Astrocyte (in vitro differentiated cells and primary cell): ENCODE measurements around the gene PADI6. TPM values are rescaled to one million over a fixed set of nuclear protein-coding genes. Genes with fewer than 3 reads are reported as not detected.

Source experiments
- DNase-seq: peaks from one replicate; pipeline ENCODE4 v3.0.0-alpha.2; 2010; ENCODE audit warnings: low read depth
- FAIRE-seq: peaks from 2 replicates; lab custom pipeline; 2011; peaks lifted over from hg19 to GRCh38; lab: Jason Lieb, UNC
- H2AFZ ChIP-seq: 2 replicates; pipeline ENCODE4 v1.6.0; 2012; ENCODE audit warnings: low read depth, low read length, inconsistent platforms
- H3K27ac ChIP-seq: 2 replicates; pipeline ENCODE4 v1.5.1; 2011; ENCODE audit warnings: low read depth, low read length, inconsistent platforms
- H3K27me3 ChIP-seq: 2 replicates; pipeline ENCODE4 v1.6.0; 2011; ENCODE audit warnings: low read length, inconsistent platforms; ENCODE audit not compliant: insufficient read depth
- H3K36me3 ChIP-seq: 2 replicates; pipeline ENCODE4 v1.5.1; 2011; ENCODE audit warnings: low read length, inconsistent platforms; ENCODE audit not compliant: insufficient read depth
- H3K4me1 ChIP-seq: 2 replicates; pipeline ENCODE4 v1.5.1; 2011; ENCODE audit warnings: low read length, inconsistent platforms; ENCODE audit not compliant: insufficient read depth
- H3K4me2 ChIP-seq: 2 replicates; pipeline ENCODE4 v1.6.0; 2012; ENCODE audit warnings: low read length, inconsistent platforms
- H3K4me3 ChIP-seq: 2 replicates; pipeline ENCODE4 v1.5.1; 2011; ENCODE audit warnings: low read depth, mild to moderate bottlenecking, low read length, inconsistent platforms; ENCODE audit not compliant: insufficient read depth
- H3K79me2 ChIP-seq: 2 replicates; pipeline ENCODE4 v1.6.0; 2012; ENCODE audit warnings: mild to moderate bottlenecking, low read length, inconsistent platforms; ENCODE audit not compliant: insufficient read depth
- H3K9ac ChIP-seq: 2 replicates; pipeline ENCODE4 v1.6.0; 2012; ENCODE audit warnings: mild to moderate bottlenecking, low read length, inconsistent platforms
- H3K9me3 ChIP-seq: 2 replicates; pipeline ENCODE4 v1.5.1; 2012; ENCODE audit warnings: low read depth, mild to moderate bottlenecking, low read length, inconsistent platforms; ENCODE audit not compliant: insufficient read depth
- H4K20me1 ChIP-seq: 2 replicates; pipeline ENCODE4 v1.6.0; 2012; ENCODE audit warnings: low read length, inconsistent platforms; ENCODE audit not compliant: insufficient read depth
- H3K27ac Mint-ChIP-seq: one replicate; pipeline ENCODE4 v1.8.0; 2021; ENCODE audit warnings: mild to moderate bottlenecking, mixed read lengths; ENCODE audit not compliant: unreplicated experiment
- H3K27me3 Mint-ChIP-seq: one replicate; pipeline ENCODE4 v1.8.0; 2021; ENCODE audit warnings: low read depth, mixed read lengths; ENCODE audit not compliant: unreplicated experiment
- H3K36me3 Mint-ChIP-seq: one replicate; pipeline ENCODE4 v1.8.0; 2021; ENCODE audit warnings: low read depth, mixed read lengths; ENCODE audit not compliant: unreplicated experiment
- H3K4me1 Mint-ChIP-seq: one replicate; pipeline ENCODE4 v1.8.0; 2021; ENCODE audit warnings: low read depth, mixed read lengths; ENCODE audit not compliant: unreplicated experiment
- H3K4me3 Mint-ChIP-seq: one replicate; pipeline ENCODE4 v1.8.0; 2021; ENCODE audit warnings: mild to moderate bottlenecking, moderate library complexity, mixed read lengths; ENCODE audit not compliant: unreplicated experiment
- H3K9me3 Mint-ChIP-seq: one replicate; pipeline ENCODE4 v1.8.0; 2021; ENCODE audit warnings: mild to moderate bottlenecking, mixed read lengths; ENCODE audit not compliant: unreplicated experiment
- CTCF ChIP-seq: IDR thresholded peaks from 2 replicates; pipeline ENCODE4 v1.5.1; 2011; ENCODE audit warnings: low read depth, mild to moderate bottlenecking, inconsistent platforms, low read length, moderate library complexity; ENCODE audit not compliant: insufficient read depth
- EZH2 ChIP-seq: IDR thresholded peaks from 2 replicates; pipeline ENCODE4 v1.6.1; 2012; ENCODE audit warnings: mild to moderate bottlenecking, low read length, inconsistent platforms; ENCODE audit not compliant: insufficient read depth
- total RNA-seq: library from RNA; stranded (reverse); gene quantifications from 2 replicates; pipeline ENCODE4 v1.2.1, GENCODE V29; 2021

Gene PADI6
- total RNA-seq, 1 donor from 2014 or later: not detected

GRCh38 chr1:17420391-17420918 lies 48.5 kb downstream of the PADI6 start:
- no peaks in the 10 kb centered on the region for H3K9me3 Mint-ChIP-seq
- Histone ChIP-seq H3K9ac (no peak overlapping the region), H3K36me3 (peaks cover 67% of the 10 kb centered on the region), H3K9me3 (no peaks in the 10 kb centered on the region), H3K4me3 (no peak overlapping the region), H4K20me1 (peaks cover 78% of the 10 kb centered on the region), H3K4me2 (no peak overlapping the region), H3K27me3 (no peaks in the 10 kb centered on the region), H2AFZ (no peak overlapping the region), H3K27ac (no peak overlapping the region), H3K79me2 (peaks cover 59% of the 10 kb centered on the region), H3K4me1 (no peaks in the 10 kb centered on the region)
- no peak overlapping the region for H3K27ac Mint-ChIP-seq
- FAIRE-seq: no peak
- no peaks in the 10 kb centered on the region for H3K4me1 Mint-ChIP-seq
- H3K4me3 Mint-ChIP-seq: no peak overlapping the region
- TF ChIP-seq CTCF (no peak), EZH2 (no peak)
- H3K36me3 Mint-ChIP-seq: peaks cover 20% of the 10 kb centered on the region
- no peaks in the 10 kb centered on the region for H3K27me3 Mint-ChIP-seq
- DNase-seq: no peak

- H3K9ac ChIP-seq: no peak overlapping the region
- no peaks in the 10 kb centered on the region for H3K27me3 ChIP-seq
- no peak overlapping the region for H3K27ac ChIP-seq
- H3K9me3 Mint-ChIP-seq: no peaks in the 10 kb centered on the region
- H2AFZ ChIP-seq: no peak overlapping the region
- peaks cover 68% of the 10 kb centered on the region for H3K79me2 ChIP-seq
- H3K27ac Mint-ChIP-seq: no peak overlapping the region
- H3K4me1 Mint-ChIP-seq: no peaks in the 10 kb centered on the region
- H3K27me3 Mint-ChIP-seq: no peaks in the 10 kb centered on the region
- no peak overlapping the region for H3K4me3 ChIP-seq
- H3K4me3 Mint-ChIP-seq: no peak overlapping the region
- peaks cover 19% of the 10 kb centered on the region for H3K36me3 Mint-ChIP-seq
- H3K4me1 ChIP-seq: no peaks in the 10 kb centered on the region
- peaks cover 84% of the 10 kb centered on the region for H4K20me1 ChIP-seq
- H3K36me3 ChIP-seq: peaks cover 57% of the 10 kb centered on the region
- H3K4me2 ChIP-seq: no peak overlapping the region
- DNase-seq (no peak), FAIRE-seq (no peak)
- TF ChIP-seq EZH2: no peak
- TF ChIP-seq CTCF: no peak
- H3K9me3 ChIP-seq: no peaks in the 10 kb centered on the region
Observed at GRCh38 chr1:17422461-17422860, 50.5 kb downstream of the PADI6 start.

GRCh38 chr1:17423781-17424245 lies 51.8 kb downstream of the PADI6 start:
- Histone ChIP-seq H3K27me3 (no peaks in the 10 kb centered on the region), H4K20me1 (peaks cover 87% of the 10 kb centered on the region), H3K9me3 (no peaks in the 10 kb centered on the region), H3K27ac (no peak overlapping the region), H3K4me1 (no peaks in the 10 kb centered on the region), H3K36me3 (peaks cover 60% of the 10 kb centered on the region), H2AFZ (no peak overlapping the region), H3K4me2 (no peak overlapping the region), H3K9ac (no peak overlapping the region), H3K79me2 (peaks cover 74% of the 10 kb centered on the region), H3K4me3 (no peak overlapping the region)
- Mint-ChIP-seq H3K36me3 (peaks cover 19% of the 10 kb centered on the region), H3K27ac (no peak overlapping the region), H3K4me1 (no peaks in the 10 kb centered on the region), H3K4me3 (no peak overlapping the region), H3K9me3 (no peaks in the 10 kb centered on the region), H3K27me3 (no peaks in the 10 kb centered on the region)
- FAIRE-seq (no peak), DNase-seq (no peak)
- TF ChIP-seq CTCF (no peak), EZH2 (no peak)
